Hepatocyte (in vitro differentiated cells): Measurements from ENCODE around the gene LY6G6C.

Source experiments
- CTCF ChIP-seq: fragments of 200-600 bp; sonication (generic); IDR thresholded peaks from 2 replicates; pipeline ENCODE4 v1.5.1; 2016; ENCODE audit warnings: antibody characterized with exemption, mild to moderate bottlenecking; ENCODE audit not compliant: poor library complexity
- EZH2phosphoT487 ChIP-seq: fragments of 200-600 bp; sonication (generic); IDR thresholded peaks from one replicate; pipeline ENCODE4 v1.6.1; 2018; ENCODE audit warnings: antibody characterized with exemption, mild to moderate bottlenecking, low read depth, moderate library complexity; ENCODE audit not compliant: unreplicated experiment, severe bottlenecking

GRCh38 chr6:31692886-31693285 is 28.7 kb downstream of the LY6G6C start:
- TF ChIP-seq CTCF (no peak), EZH2phosphoT487 (no peak)
